MM.1S (cell line): ENCODE results near the gene CACNA1D.

Experiments
- CTCF ChIP-seq: fragments of 300-600 bp; sonication (generic); IDR thresholded peaks from 2 replicates; pipeline ENCODE4 v1.5.1; 2016; ENCODE audit warnings: antibody characterized with exemption, low read length, mixed read lengths
- EZH2 ChIP-seq: fragments of 300-600 bp; sonication (generic); optimal IDR thresholded peaks from 2 replicates; pipeline ENCODE3; 2017; ENCODE audit warnings: low read depth, mild to moderate bottlenecking, antibody characterized with exemption, low read length, mixed read lengths

GRCh38 chr3:53845881-53846133, 351.4 kb downstream of the CACNA1D start:
- TF ChIP-seq CTCF = no peak
- no peak for TF ChIP-seq EZH2
